Bladder microvascular endothelial cell (primary cell): ENCODE data around the gene SIGLEC12. TPM values are rescaled to one million over a fixed set of nuclear protein-coding genes. Genes with fewer than 3 reads are reported as not detected.

Source experiments
- total RNA-seq: library from RNA; depleted of rRNA; stranded (reverse); fragments of >200 nt; gene quantifications from 2 replicates; pipeline ENCODE4 v1.2.3, GENCODE V29; 2014

Gene SIGLEC12
- not detected in 2 replicates for total RNA-seq

GRCh38 chr19:51501594-51502263, at the start of gene SIGLEC12:
SIGLEC12 (minus strand) TSS chr19:51501800; CDS start chr19:51501733, 67 bp downstream.

GRCh38 chr19:51531349-51532315, 30.0 kb upstream of the SIGLEC12 start, which contains the start of gene SIGLEC6:
SIGLEC6 (minus strand) TSS chr19:51531670; CDS start chr19:51531648, 22 bp downstream.

GRCh38 chr19:51478381-51479234, 23.0 kb downstream of the SIGLEC12 start, which contains the start of gene CEACAM18:
CEACAM18 (plus strand) TSS chr19:51478539.

GRCh38 chr19:51458051-51458645, 43.5 kb downstream of the SIGLEC12 start, which contains the start of gene SIGLEC8:
SIGLEC8 (minus strand) TSS chr19:51458454; CDS start chr19:51458387, 67 bp downstream.

Other genes starting within 250 kb of the SIGLEC12 start
- gene IGLON5, start 190.2 kb downstream of the SIGLEC12 start, total RNA-seq = not detected in 2 replicates
- under 0.01 and 0.06 TPM in 2 replicates for gene VSIG10L, start 159.7 kb downstream of the SIGLEC12 start, total RNA-seq
- gene ETFB, start 135.4 kb downstream of the SIGLEC12 start, total RNA-seq = 77.5 and 117 TPM in 2 replicates
- gene CLDND2, start 132.8 kb downstream of the SIGLEC12 start, total RNA-seq = not detected in 2 replicates
- gene NKG7, start 129.1 kb downstream of the SIGLEC12 start, total RNA-seq = not detected in 2 replicates
- not detected in 2 replicates for gene LIM2, start 113.8 kb downstream of the SIGLEC12 start, total RNA-seq
- gene C19orf84, start 111.2 kb downstream of the SIGLEC12 start, total RNA-seq = not detected in 2 replicates
- not detected in 2 replicates for gene SIGLEC10, start 84.2 kb downstream of the SIGLEC12 start, total RNA-seq
- not detected in 2 replicates for gene SIGLEC8, start 43.3 kb downstream of the SIGLEC12 start, total RNA-seq
- gene CEACAM18, start 23.3 kb downstream of the SIGLEC12 start, total RNA-seq = not detected in 2 replicates
- gene SIGLEC6, start 29.9 kb upstream of the SIGLEC12 start, total RNA-seq = not detected in 2 replicates
- 2.6 and 7.4 TPM in 2 replicates for gene ZNF175, start 69.5 kb upstream of the SIGLEC12 start, total RNA-seq
- gene SIGLEC5, start 128.6 kb upstream of the SIGLEC12 start, total RNA-seq = not detected in 2 replicates
- gene SIGLEC14, start 145.0 kb upstream of the SIGLEC12 start, total RNA-seq = 0.13 TPM in 1 of 2 replicates, not detected in the other
- gene SPACA6, start 191.5 kb upstream of the SIGLEC12 start, total RNA-seq = 4.7 and 8.5 TPM in 2 replicates
- not detected in 2 replicates for gene HAS1, start 222.2 kb upstream of the SIGLEC12 start, total RNA-seq